ENCODE measurements around the gene TSPAN31.

DNA sequence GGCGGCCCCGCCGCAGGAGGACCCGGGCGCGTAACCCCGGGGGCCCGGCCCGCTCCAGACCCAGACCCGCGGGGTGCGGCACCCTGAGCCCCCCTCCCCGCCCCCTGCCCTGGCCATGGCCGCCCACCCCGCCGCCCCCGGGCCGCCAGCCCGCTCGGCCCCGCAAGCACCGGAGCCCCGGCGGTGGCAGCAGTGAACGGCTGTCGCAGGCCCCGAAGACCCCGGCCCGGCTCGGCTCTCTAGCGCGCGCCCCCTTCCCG, 10.3 kb downstream of the TSPAN31 start:
- no peak for TF ChIP-seq ESRRA (IDR thresholded peaks at IDR 0.05; ENCODE audit: borderline replicate concordance, low read depth)
- TF ChIP-seq, protein P1, sequence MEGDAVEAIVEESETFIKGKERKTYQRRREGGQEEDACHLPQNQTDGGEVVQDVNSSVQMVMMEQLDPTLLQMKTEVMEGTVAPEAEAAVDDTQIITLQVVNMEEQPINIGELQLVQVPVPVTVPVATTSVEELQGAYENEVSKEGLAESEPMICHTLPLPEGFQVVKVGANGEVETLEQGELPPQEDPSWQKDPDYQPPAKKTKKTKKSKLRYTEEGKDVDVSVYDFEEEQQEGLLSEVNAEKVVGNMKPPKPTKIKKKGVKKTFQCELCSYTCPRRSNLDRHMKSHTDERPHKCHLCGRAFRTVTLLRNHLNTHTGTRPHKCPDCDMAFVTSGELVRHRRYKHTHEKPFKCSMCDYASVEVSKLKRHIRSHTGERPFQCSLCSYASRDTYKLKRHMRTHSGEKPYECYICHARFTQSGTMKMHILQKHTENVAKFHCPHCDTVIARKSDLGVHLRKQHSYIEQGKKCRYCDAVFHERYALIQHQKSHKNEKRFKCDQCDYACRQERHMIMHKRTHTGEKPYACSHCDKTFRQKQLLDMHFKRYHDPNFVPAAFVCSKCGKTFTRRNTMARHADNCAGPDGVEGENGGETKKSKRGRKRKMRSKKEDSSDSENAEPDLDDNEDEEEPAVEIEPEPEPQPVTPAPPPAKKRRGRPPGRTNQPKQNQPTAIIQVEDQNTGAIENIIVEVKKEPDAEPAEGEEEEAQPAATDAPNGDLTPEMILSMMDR (IDR thresholded peaks at IDR 0.05 in 2 of 3, conservative IDR thresholded peaks at IDR 0.05 in 1 of 3; ENCODE audit: insufficient read depth in 2 of 3, low read depth in 1 of 3, low read length in 3 of 3), result no peak

Measured in K562 (cell line).